ENCODE data around the gene TPMT.

Gene TPMT

DNA sequence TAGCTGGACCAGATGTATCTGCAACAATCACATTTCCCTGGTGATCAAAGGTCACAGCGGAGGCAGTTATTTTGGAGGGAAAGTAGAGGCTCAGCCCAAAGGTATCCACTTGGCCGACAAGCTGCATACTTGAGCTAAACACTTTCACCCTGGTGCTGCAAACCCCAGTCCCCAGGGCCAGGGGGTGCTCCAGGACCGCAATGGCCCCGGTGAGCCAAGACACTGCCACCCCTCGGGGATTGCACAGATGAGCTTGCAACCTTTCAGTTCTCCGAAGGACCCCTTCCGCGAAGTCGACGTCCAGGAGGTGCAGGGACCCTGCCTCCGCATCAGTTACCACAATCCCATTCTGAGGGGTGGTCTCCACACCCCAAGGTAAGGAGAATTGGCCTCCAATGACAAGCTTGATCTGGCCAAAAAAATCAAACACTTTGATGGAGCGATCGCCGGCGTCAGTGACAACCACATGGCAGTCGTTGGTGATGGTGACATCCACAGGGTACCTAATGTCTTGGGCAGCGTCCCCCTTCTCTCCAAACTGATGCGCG, 33.2 kb downstream of the TPMT start:
- no peak for DNase-seq (ENCODE audit: extremely low spot score)
- ChIA-PET CTCF (interaction anchor here (1.0 to 2.3 kb wide), 17 partner anchors 11 to 965 kb away, joined by 3 to 9 read pairs (median 4); no protein-coding TSS in a partner anchor), POLR2A (interaction anchor here (0.5 kb wide), 1 partner anchor 426 kb away, joined by 3 read pairs; no protein-coding TSS in a partner anchor)
- TF ChIP-seq, protein P1, sequence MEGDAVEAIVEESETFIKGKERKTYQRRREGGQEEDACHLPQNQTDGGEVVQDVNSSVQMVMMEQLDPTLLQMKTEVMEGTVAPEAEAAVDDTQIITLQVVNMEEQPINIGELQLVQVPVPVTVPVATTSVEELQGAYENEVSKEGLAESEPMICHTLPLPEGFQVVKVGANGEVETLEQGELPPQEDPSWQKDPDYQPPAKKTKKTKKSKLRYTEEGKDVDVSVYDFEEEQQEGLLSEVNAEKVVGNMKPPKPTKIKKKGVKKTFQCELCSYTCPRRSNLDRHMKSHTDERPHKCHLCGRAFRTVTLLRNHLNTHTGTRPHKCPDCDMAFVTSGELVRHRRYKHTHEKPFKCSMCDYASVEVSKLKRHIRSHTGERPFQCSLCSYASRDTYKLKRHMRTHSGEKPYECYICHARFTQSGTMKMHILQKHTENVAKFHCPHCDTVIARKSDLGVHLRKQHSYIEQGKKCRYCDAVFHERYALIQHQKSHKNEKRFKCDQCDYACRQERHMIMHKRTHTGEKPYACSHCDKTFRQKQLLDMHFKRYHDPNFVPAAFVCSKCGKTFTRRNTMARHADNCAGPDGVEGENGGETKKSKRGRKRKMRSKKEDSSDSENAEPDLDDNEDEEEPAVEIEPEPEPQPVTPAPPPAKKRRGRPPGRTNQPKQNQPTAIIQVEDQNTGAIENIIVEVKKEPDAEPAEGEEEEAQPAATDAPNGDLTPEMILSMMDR (IDR thresholded peaks at IDR 0.05; ENCODE audit: control extremely low read depth, extremely low read depth, low read depth, missing control alignments), result peak; percentile 47

DNA sequence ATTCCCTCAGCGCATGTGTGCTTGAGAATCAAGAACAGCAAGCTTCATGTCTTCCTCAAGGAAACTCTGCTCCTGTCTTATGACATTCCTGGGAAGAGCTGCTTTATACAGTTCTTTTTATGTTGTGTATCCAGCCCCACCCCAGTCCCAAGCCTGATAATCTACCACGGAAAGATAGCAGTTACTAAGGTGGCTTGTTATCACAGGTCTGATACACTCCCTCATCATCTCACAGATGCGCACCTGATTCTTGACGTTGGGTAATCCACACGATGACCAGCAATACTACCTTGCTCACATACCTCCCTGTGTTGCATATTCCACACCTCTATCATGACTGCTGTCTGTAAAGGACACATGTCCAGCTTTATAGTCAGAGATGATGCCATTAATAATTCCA, 35.6 kb downstream of the TPMT start:
- DNase-seq (ENCODE audit: extremely low spot score), result no peak
- ChIA-PET POLR2A (no interaction called here), CTCF (interaction anchor here (0.7 to 1.7 kb wide), 2 partner anchors 9 to 16 kb away, joined by 3 to 4 read pairs; no protein-coding TSS in a partner anchor)
- TF ChIP-seq, protein P1 (IDR thresholded peaks at IDR 0.05; ENCODE audit: control extremely low read depth, extremely low read depth, low read depth, missing control alignments), result no peak

DNA sequence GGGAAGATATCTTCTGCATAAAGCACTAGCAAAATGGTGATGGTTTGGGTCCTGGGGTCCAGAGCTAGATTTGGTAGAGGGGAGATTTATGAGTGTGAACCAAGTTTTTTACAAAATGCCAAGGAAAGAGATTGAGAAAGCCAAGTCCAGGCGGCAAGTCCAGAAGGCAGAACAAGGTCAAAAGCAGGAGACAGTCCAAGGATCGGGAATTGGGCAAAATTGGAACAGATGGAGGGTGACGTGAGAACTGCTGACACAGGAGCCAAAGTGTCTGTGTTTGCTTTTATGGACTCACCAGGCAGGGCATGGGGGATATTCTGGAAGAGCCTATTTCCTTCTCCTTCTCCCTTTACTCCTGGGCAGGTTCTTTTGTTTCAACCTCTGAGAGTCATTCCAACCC, 36.5 kb downstream of the TPMT start:
- CTCF ChIA-PET, result interaction anchor here (1.7 kb wide), 1 partner anchor 15 kb away, joined by 4 read pairs; no protein-coding TSS in a partner anchor
- no peak for DNase-seq (ENCODE audit: extremely low spot score)
- POLR2A ChIA-PET, result no interaction called here
- TF ChIP-seq, protein P1 (IDR thresholded peaks at IDR 0.05; ENCODE audit: control extremely low read depth, extremely low read depth, low read depth, missing control alignments), result no peak

DNA sequence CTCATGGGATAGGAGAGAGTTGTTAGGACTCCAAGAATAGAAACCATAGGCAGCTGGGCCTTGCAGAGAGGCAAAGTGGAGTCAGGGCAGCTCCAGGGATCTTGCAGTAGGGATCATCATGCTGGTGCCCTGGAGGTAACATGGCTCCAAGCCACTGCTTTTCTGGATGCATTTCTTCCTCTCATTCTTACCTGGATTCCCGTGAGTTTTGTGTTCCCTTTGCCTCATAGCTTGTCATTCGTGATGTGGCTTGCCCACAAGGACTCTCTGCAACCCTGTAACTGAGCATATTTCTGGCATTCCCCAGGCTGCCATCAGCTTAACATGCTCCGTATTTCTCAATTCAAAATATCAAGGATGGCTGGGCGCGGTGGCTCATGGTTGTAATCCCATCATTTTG, 37.7 kb downstream of the TPMT start:
- CTCF ChIA-PET, result interaction anchor here (1.2 kb wide), 1 partner anchor 17 kb away, joined by 3 read pairs; no protein-coding TSS in a partner anchor
- POLR2A ChIA-PET, result no interaction called here
- no peak for DNase-seq (ENCODE audit: extremely low spot score)
- TF ChIP-seq, protein P1 (IDR thresholded peaks at IDR 0.05; ENCODE audit: control extremely low read depth, extremely low read depth, low read depth, missing control alignments), result no peak

DNA sequence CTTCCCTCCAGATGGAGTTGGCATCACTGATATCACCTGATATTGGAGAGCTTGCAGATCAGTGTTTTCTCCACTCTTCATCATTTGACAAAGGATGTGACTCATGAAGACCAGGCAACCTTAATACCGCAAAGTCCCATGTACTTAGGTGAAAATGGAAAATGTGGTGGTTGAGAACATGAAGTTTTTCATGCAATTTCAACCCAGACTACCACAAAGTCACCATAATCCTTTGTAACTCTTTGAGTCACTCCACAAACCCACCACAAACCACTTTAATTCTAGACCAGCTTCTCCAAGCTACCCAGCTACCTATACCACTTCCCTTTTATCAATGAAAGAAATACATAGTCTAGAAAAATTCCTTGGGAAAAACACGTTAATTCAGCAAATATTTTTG, 39.5 kb downstream of the TPMT start:
- ChIA-PET CTCF (interaction anchor here (0.9 kb wide), 1 partner anchor 15 kb away, joined by 3 read pairs; no protein-coding TSS in a partner anchor), POLR2A (no interaction called here)
- TF ChIP-seq, protein P1 (IDR thresholded peaks at IDR 0.05; ENCODE audit: control extremely low read depth, extremely low read depth, low read depth, missing control alignments), result no peak
- DNase-seq (ENCODE audit: extremely low spot score), result no peak

DNA sequence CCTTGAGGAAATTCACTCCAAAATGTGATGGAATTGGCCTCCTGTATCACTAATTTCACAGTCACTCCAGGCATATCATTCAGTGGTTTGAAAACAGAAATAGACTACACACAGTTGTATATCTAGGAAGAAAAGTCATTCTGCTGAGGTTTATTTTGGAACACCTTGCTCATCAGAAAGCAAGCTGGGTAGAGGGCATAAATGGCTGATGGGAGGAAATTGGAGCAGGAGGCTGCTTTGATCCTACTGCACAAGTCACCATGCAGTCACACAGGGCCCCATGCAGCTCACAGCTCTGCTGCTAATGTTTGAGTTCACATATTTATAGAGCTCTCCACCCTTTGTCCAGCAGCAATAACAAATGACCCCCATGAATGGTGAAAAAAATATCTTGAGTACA, 44.7 kb downstream of the TPMT start:
- DNase-seq (ENCODE audit: extremely low spot score), result no peak
- ChIA-PET CTCF (interaction anchor here (1.1 kb wide), 1 partner anchor 9 kb away, joined by 3 read pairs; no protein-coding TSS in a partner anchor), POLR2A (no interaction called here)
- TF ChIP-seq, protein P1 (IDR thresholded peaks at IDR 0.05; ENCODE audit: control extremely low read depth, extremely low read depth, low read depth, missing control alignments), result no peak
